HepG2 (cell line): ENCODE measurements around the gene PTGER3. TPM values are rescaled to one million over a fixed set of nuclear protein-coding genes. Genes with fewer than 3 reads are reported as not detected.

Experiments used
- ATAC-seq: fragments of 200-7000 bp; cut with Tn5 transposase; 3 replicates; pipeline ENCODE4 v1.9.1; 2020; ENCODE audit warnings: mild to moderate bottlenecking, moderate library complexity
- BruUV-seq: library from RNA; stranded (reverse); fragments of 400-500 nt; replicated peaks from 2 replicates; lab custom pipeline; 2021; lab: Mats Ljungman, UMichigan
- CTCF ChIA-PET: fragments of 300-600 bp; formaldehyde crosslinking; extraction: SDS; loops from one replicate; lab custom pipeline; 2021; ENCODE audit warnings: low total read pairs, inconsistent platforms, low intra/inter-chr PET ratio; lab: Yijun Ruan, JAX
- POLR2A ChIA-PET: fragments of 350-600 bp; sonication (Branson Sonifier 250); formaldehyde crosslinking; loops from one replicate; lab custom pipeline; 2020; ENCODE audit warnings: antibody characterized with exemption, inconsistent platforms; lab: Yijun Ruan, JAX
- DNase-seq: peaks from one replicate; pipeline ENCODE4 v3.0.0-alpha.2; 2015; ENCODE audit warnings: low spot score
- FAIRE-seq: peaks from 3 replicates; lab custom pipeline; 2011; peaks lifted over from hg19 to GRCh38; lab: Jason Lieb, UNC
- H2AFZ ChIP-seq: one replicate; pipeline ENCODE4 v1.6.1; 2011; ENCODE audit warnings: low read length, inconsistent platforms
- H3K27ac ChIP-seq: fragments of 300-600 bp; 3 replicates; pipeline ENCODE4 v1.8.0; 2011; ENCODE audit warnings: mixed run types, mild to moderate bottlenecking, mixed read lengths, low read length, inconsistent platforms; ENCODE audit not compliant: insufficient read depth; ENCODE audit errors: extremely low read length
- H3K27me3 ChIP-seq, 2 experiments: fragments of 200-600 bp in 1 of 2; 2 replicates in 1 of 2; 3 replicates in 1 of 2; pipeline versions ENCODE4 v1.6.0 to v1.8.0; 2011; ENCODE audit warnings: low read length in 2 of 2, mild to moderate bottlenecking in 2 of 2, moderate library complexity in 2 of 2, inconsistent platforms in 1 of 2; ENCODE audit not compliant: insufficient read depth in 2 of 2, control insufficient read depth in 1 of 2
- H3K36me3 ChIP-seq, 2 experiments: fragments of 200-600 bp in 1 of 2; replicated peaks in 1 of 2; 2 replicates in 1 of 2; 3 replicates in 1 of 2; pipeline versions ENCODE4 v1.5.1 to v1.8.0; 2011; ENCODE audit warnings: low read length in 2 of 2, inconsistent platforms in 1 of 2; ENCODE audit not compliant: insufficient read depth in 2 of 2, control insufficient read depth in 1 of 2
- H3K4me1 ChIP-seq: 2 replicates; pipeline ENCODE4 v1.5.1; 2012; ENCODE audit warnings: low read length, inconsistent platforms; ENCODE audit not compliant: insufficient read depth
- H3K4me2 ChIP-seq: 2 replicates; pipeline ENCODE4 v1.6.0; 2011; ENCODE audit warnings: low read depth, low read length, inconsistent platforms
- H3K4me3 ChIP-seq, 3 experiments: fragments of 200-600 bp in 1 of 3; sonication (generic), shearing (Covaris generic) in 1 of 3; replicated peaks in 1 of 3; 2 replicates each; pipeline ENCODE4 v1.5.1; 2011 to 2016; ENCODE audit warnings: low read length in 3 of 3, inconsistent platforms in 2 of 3, low read depth in 2 of 3, mild to moderate bottlenecking in 2 of 3, control low read depth in 1 of 3, mixed read lengths in 1 of 3; ENCODE audit not compliant: insufficient read depth in 1 of 3
- H3K79me2 ChIP-seq: one replicate; pipeline ENCODE4 v1.6.1; 2011; ENCODE audit warnings: low read length, inconsistent platforms; ENCODE audit not compliant: insufficient read depth
- H3K9ac ChIP-seq: 2 replicates; pipeline ENCODE4 v1.6.0; 2011; ENCODE audit warnings: mild to moderate bottlenecking, low read depth, low read length, inconsistent platforms; ENCODE audit not compliant: insufficient read depth
- H3K9me3 ChIP-seq: 2 replicates; pipeline ENCODE4 v1.5.1; 2012; ENCODE audit warnings: mild to moderate bottlenecking, low read length
- H4K20me1 ChIP-seq: 2 replicates; pipeline ENCODE4 v1.6.0; 2011; ENCODE audit warnings: inconsistent platforms, mild to moderate bottlenecking, low read length, moderate library complexity; ENCODE audit not compliant: insufficient read depth
- ATF7 ChIP-seq, 2 experiments: fragments of 450-650 bp in 1 of 2; sonication (generic) in 1 of 2; formaldehyde crosslinking in 1 of 2; IDR thresholded peaks; 2 replicates each; pipeline versions ENCODE4 v1.4.0 to v1.6.1; 2016 to 2020; ENCODE audit warnings: antibody characterized with exemption in 1 of 2, mild to moderate bottlenecking in 1 of 2, missing genetic modification reagents in 1 of 2
- SIX4 ChIP-seq: sonication (generic); formaldehyde crosslinking; IDR thresholded peaks from 2 replicates; pipeline ENCODE4 v1.4.0; 2020; ENCODE audit warnings: missing genetic modification reagents
- TCF12 ChIP-seq, 2 experiments: fragments of 450-650 bp in 1 of 2; sonication (generic) in 1 of 2; formaldehyde crosslinking in 1 of 2; IDR thresholded peaks; 2 replicates each; pipeline versions ENCODE4 v1.6.1 to v1.8.0; 2017 to 2022; ENCODE audit warnings: antibody characterized with exemption in 1 of 2, mild to moderate bottlenecking in 1 of 2, missing genetic modification reagents in 1 of 2, moderate library complexity in 1 of 2
- ZNF10 ChIP-seq: sonication (generic); formaldehyde crosslinking; IDR thresholded peaks from 2 replicates; pipeline ENCODE4 v1.4.0; 2020; ENCODE audit warnings: mild to moderate bottlenecking, low read depth, missing genetic modification reagents, borderline replicate concordance
- ZSCAN21 ChIP-seq: sonication (generic); formaldehyde crosslinking; IDR thresholded peaks from 2 replicates; pipeline ENCODE4 v1.8.0; 2022; ENCODE audit warnings: mild to moderate bottlenecking, missing genetic modification reagents, moderate library complexity, borderline replicate concordance
- WGBS: methylation state at CpG from one replicate; pipeline ENCODE4 v1.1.6; 2017; ENCODE audit warnings: low lambda C conversion rate; 5-methylcytosine and 5-hydroxymethylcytosine counted together
- in situ Hi-C: cut with HindIII; loops from 2 replicates; pipeline ENCODE4 v1.10.0; 2017; ENCODE audit warnings: low pct_unique_long_range_greater_than_20kb; ENCODE audit not compliant: extremely low pct_ligation_motif_present
- intact Hi-C: fragments of 100-400 bp; cut with micrococcal nuclease; formaldehyde crosslinking; loops from one replicate; pipeline ENCODE4 v1.10.0; 2022; ENCODE audit not compliant: unreplicated experiment
- polyA plus RNA-seq, 8 experiments: library from polyadenylated mRNA; depleted of rRNA in 3 of 8; stranded (reverse) in 7 of 8; unstranded in 1 of 8; fragments of >200 nt; fragmentation: Illumina TruSeq in 4 of 8; extraction: Trizol in 4 of 8; gene quantifications; 2 replicates each; pipeline versions ENCODE4 v1.2.1 to v1.2.3, GENCODE V29; 2011 to 2016; ENCODE audit warnings: low read depth in 4 of 8, missing spikeins in 1 of 8, mixed read lengths in 1 of 8; ENCODE audit not compliant: insufficient read depth in 1 of 8
- total RNA-seq, 5 experiments: library from RNA; depleted of rRNA; stranded (reverse); fragments of >200 nt; fragmentation: Illumina TruSeq; extraction: Trizol; gene quantifications; 2 replicates each; pipeline ENCODE4 v1.2.3, GENCODE V29; 2016; ENCODE audit warnings: low read depth in 1 of 5
- TF ChIP-seq, protein P1 (sequence below): sonication (generic); formaldehyde crosslinking; conservative IDR thresholded peaks from 2 replicates; pipeline ENCODE4 v1.8.0; 2022; ENCODE audit warnings: low read depth, missing genetic modification reagents

Gene PTGER3
- total and polyA plus RNA-seq, 2 of the 13 experiments (the other 11 are each of a cell fraction or from before 2014, with no cell fraction given), result 0.01 TPM; not detected in 1

DNA sequence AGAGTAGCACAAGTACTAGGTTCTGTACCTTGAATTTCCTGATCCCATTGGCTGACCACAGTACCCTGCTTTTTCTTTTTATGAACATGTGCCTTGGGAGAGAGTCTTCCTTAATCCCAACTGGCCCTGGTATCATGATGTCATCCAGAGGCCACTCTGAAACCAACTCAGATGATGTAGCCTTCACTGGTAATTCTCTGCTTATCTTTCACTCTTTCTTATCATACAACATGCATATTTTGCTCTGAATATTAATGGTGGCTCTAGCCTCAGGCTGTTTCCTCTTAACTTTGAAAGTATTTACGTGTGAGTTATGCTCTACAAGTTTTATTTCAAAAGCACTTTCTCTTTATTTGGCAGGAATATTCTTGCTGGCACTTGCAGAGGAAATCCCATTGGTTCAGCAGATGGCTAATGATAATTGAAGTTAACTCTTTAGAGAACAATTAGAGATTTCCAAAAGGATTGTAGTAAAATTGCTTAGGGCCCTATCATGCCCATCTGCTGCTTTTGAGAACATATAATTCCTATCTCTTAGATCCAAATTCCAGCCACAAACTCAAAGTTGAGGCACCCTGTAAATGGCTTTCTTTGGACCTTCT is 86.1 kb downstream of the PTGER3 start:
- H3K27me3 ChIP-seq, result no peaks in the 10 kb centered on the region
- no peak for ATAC-seq
- intact Hi-C loops (no loop called here), in situ Hi-C loops (no loop called here)
- WGBS, result 0% methylated on average over 1 of the region's 1 CpG
- H2AFZ ChIP-seq, result no peak overlapping the region
- H3K4me1 ChIP-seq, result no peaks in the 10 kb centered on the region
- TF ChIP-seq TCF12 (IDR thresholded peaks at IDR 0.05), result no peak
- no peak for TF ChIP-seq TCF12 (CRISPR knock-in tag; IDR thresholded peaks at IDR 0.05)
- TF ChIP-seq ATF7 (IDR thresholded peaks at IDR 0.05), result 0 out of 2 replicates have a peak, but pooled peaks have one; percentile 23
- TF ChIP-seq ATF7 (CRISPR knock-in tag; IDR thresholded peaks at IDR 0.05), result no peak
- CTCF ChIA-PET, result no interaction called here
- no TSS peak for BruUV-seq
- H3K27ac ChIP-seq, result no peak overlapping the region
- no peak overlapping the region for H3K4me3 ChIP-seq
- DNase-seq, result no peak
- H3K36me3 ChIP-seq, result no peaks in the 10 kb centered on the region
- POLR2A ChIA-PET, result no interaction called here
- no peak overlapping the region for H3K9ac ChIP-seq
- H3K4me2 ChIP-seq, result no peak overlapping the region
- no peaks in the 10 kb centered on the region for H3K79me2 ChIP-seq
- H4K20me1 ChIP-seq, result no peaks in the 10 kb centered on the region
- H3K9me3 ChIP-seq, result no peaks in the 10 kb centered on the region; the same call in 1 of the 2 replicates
- no peak for FAIRE-seq

DNA sequence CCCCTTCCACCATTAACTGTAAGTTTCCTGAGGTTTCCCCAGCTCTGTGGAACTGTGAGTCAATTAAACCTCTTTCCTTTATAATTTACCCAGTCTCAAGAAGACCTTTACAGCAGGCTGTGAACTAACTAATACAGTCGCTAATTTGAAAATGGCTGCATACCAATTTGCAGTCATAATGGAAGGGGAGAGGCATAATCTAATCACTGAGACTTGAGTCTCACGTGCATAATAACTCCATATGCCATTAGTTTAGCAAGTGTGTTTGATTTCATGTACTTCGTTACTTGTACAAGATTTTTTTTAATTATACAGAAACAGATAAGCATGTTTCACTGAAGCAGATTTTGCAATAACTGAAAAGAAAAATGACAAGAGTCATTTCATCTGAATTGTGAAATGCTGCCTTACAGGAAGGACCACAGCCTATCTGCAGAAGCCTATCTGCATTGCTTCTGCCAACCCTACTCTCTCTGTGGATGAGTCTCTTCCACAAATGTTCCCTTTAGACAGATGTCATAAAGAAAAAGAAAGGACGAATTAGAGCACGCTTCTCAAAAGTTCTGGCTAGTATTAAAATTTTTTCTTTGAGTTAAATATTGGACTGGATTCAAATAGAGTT is 99.1 kb downstream of the PTGER3 start:
- no peak for DNase-seq
- no TSS peak for BruUV-seq
- ATAC-seq, result no peak
- intact Hi-C loops (no loop called here), in situ Hi-C loops (no loop called here)
- Histone ChIP-seq H3K9me3 (peaks cover 2% of the 10 kb centered on the region; the same call in 1 of the 2 replicates), H3K27ac (no peak overlapping the region), H3K9ac (no peak overlapping the region), H3K4me3 (no peak overlapping the region), H3K36me3 (no peaks in the 10 kb centered on the region), H3K79me2 (no peaks in the 10 kb centered on the region), H3K4me1 (no peaks in the 10 kb centered on the region), H3K27me3 (no peaks in the 10 kb centered on the region), H2AFZ (no peak overlapping the region), H3K4me2 (no peak overlapping the region), H4K20me1 (no peaks in the 10 kb centered on the region)
- TF ChIP-seq ZNF10 (no peak), ZSCAN21 (CRISPR knock-in tag) (no peak), SIX4 (no peak)
- TF ChIP-seq, protein P1, sequence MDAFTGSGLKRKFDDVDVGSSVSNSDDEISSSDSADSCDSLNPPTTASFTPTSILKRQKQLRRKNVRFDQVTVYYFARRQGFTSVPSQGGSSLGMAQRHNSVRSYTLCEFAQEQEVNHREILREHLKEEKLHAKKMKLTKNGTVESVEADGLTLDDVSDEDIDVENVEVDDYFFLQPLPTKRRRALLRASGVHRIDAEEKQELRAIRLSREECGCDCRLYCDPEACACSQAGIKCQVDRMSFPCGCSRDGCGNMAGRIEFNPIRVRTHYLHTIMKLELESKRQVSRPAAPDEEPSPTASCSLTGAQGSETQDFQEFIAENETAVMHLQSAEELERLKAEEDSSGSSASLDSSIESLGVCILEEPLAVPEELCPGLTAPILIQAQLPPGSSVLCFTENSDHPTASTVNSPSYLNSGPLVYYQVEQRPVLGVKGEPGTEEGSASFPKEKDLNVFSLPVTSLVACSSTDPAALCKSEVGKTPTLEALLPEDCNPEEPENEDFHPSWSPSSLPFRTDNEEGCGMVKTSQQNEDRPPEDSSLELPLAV (CRISPR knock-in tag), result no peak
- FAIRE-seq, result no peak
- 6% methylated on average over 5 of the region's 5 CpGs for WGBS
- CTCF ChIA-PET, result no interaction called here
- POLR2A ChIA-PET, result no interaction called here
